ENCODE data around the gene CYP4A22.
"Not testable (repeated sequence)": the region's sequence is repeated elsewhere in the genome, so short reads cannot be mapped to it uniquely, and the experiment has no call there.

Gene CYP4A22

DNA sequence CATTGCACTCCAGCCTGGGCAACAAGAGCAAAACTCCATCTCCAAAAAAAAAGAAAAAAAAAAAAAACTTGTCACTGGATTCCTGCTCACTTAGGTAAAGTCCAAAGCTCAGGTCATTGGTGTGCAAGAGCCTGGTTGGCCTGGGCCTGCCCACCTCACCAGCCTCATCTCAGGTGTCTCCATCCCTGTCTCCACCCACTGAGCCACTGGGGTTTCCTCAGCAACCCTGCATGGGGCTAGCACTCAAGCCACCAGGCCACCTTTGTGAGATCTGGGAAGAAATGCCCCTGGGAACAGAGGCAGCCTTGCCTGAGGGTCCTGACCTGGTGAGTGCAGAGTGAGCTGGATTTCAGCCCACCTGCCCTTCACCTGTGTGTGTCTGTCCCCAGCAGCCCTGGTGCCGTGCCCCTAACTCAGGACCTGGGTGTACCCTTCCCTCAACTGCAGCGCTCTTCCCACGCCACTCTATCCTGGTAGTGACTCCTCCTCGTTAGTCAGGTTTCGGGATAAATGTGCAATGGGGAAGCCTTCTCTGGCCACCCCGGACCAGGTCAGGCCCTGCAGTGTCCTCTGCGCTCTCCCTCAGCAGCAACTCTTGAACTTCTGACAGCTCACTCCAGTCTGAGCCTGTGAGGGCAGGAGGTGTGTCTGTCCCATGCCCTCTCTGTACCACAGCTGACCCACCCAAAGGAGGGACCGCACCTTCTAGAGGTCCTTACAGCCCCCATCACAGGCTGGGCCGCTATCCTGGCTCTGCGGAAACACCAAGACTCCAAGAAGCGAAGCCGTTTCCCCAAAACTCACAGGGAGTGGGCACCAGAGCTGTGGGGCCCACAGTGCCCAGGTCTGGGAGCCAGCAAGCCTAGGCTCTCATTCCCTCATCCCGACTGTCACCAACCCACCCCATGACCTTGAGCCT is 49.3 kb downstream of the CYP4A22 start:
- DNase-seq (ENCODE audit: low spot score), result no peak

DNA sequence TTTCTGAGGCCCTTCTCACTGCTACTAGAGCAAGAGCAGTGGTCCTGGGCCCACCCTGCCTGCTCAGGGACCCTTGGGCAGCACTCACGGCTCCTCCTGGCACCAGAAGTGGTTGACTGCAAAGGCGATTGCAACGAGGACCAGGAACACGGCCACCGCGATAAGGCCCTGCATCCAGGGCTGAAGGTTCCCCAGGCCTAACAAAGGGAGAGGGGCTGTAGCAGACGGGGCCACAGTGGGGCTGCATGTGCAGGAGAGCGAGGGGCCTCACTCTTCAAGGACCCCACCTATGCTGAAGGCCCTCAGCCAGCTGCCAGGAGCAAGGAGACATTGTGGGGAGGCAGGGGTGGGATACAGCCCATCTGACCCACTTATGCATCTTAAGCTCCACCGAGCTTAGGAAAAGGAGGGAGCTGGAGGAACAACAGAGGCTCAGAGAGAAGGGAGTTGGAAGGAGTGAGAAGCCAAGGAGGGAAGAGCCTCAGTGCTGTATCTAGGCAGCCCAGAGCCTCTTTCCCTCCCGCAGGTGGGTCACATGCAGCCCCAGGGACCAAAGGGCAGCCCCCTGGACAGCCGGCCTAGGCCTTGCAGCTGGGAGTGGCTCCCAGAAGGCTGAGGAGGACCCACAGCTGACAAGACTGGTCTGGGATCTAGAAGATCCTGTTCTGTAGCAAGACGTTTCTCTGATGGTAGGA is 50.1 kb downstream of the CYP4A22 start:
- DNase-seq (ENCODE audit: low spot score), result no peak

DNA sequence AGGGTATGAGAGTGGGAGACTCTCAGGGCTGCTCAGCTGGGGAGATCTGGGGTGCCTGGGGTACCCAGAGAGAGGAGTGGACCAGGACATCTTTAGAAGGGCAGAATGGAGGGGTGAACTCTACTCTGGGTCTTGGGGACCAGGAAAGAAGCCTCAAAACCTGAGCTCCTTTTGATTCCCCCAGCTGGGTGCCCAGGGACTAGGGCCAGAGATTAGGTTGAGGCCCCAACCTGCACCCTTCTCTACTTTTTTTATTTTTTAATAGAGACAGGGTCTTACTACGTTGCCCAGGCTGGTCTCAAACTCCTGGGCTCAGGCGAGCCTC is 50.6 kb downstream of the CYP4A22 start:
- no peak for DNase-seq (ENCODE audit: low spot score)

DNA sequence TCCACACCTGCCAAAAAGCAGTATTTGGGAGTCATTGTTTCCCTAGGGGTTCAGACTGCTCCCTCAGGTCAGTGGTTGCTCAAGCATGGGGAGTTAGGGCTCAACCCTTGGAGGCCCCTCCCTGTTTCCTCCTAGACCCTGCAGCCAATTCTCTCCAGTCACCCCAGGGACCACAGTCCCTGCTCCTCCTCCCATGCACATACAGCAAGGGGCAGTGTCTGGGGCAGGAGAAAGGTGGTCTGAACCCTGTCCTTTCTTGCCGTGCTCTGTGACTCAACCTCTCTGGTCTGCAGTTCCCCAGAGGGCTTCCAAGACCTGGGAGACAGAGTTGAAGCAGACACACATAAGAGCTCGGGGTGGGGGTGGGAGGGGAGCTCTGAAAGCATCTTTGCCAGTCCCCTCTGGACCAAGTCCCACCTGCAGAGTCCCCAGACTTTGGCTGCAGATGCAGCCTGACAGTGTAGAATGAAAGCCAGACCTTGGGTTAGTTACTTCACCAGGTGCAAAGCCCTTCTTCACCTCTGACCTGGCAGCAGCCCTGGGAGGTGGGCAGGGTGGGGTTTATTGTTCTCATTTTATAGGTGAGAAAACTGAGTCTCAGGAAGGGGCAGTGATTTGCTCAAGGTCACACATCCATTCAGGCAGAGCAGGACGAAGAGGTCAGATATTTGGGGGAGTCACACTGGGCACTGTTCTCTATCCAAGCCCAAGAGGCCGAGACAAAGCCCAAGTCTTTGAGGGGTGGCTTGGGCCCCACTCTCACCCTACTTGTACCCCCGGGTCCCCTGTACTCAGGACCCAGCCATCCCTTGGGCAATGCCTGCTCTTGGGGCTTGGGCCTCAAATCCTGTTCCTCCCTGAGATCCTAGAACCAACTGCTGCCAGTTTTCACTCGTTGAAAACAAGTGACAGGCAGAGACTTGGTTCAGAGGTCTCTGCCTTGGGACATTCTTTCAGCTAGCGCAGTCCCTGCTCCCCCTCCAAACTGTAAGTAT is 51.8 kb downstream of the CYP4A22 start:
- DNase-seq (ENCODE audit: low spot score), result no peak

DNA sequence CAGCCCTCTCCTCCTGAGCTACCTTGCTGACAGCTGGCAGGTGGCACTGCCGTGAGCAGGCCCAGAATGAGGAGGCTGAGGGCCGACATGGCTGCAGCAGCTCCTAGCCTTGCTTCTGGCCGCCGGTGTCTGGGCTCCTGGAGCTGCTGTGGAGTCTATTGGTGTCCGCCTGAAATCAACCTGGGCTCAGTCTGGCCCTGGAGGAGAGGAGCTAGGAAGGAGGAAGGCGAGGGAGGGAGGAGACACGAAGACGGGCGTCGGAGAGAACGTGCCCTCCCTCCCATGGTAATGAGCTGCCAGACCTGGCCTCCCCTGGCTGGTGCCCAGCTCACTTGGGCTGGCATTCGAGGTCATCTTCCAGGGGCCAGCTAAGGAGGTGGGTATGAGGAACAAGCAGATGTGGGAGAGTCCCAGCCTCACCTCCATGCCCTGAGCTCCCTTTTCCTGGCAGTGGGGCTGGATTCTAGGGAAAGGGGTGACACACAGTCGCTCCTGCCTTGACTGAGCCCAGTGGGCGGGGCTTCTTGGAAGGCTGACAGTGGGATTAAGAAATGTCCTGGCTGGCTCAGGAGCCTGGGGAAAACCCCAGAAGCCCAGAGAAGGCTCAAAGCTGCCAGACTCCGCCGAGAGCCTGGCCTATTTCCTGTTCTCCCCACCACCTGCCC is 52.7 kb downstream of the CYP4A22 start, which contains the start of gene PDZK1IP1:
PDZK1IP1 (minus strand) TSS at position 193 of the 665 bp plus-strand sequence; CDS start at position 89, 104 bp downstream.
- peak; percentile 92 for DNase-seq (ENCODE audit: low spot score)

DNA sequence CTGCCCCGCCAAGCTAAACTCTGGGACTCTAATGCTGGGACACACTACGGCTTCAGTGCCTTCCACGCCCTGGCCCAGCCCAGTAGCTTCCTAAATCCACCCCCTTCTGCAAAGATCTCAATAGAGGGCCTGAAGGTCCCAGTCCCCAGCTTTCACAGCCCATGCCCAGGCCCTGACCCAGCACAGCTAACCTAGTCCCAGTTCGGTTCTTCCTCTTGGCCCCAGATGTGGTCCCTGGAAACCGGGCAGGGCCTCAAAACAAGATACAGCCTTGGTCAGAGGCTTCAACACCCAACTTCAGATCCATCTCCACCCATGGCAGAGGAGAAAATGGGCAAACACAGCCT is 53.2 kb downstream of the CYP4A22 start:
- no peak for DNase-seq (ENCODE audit: low spot score)

DNA sequence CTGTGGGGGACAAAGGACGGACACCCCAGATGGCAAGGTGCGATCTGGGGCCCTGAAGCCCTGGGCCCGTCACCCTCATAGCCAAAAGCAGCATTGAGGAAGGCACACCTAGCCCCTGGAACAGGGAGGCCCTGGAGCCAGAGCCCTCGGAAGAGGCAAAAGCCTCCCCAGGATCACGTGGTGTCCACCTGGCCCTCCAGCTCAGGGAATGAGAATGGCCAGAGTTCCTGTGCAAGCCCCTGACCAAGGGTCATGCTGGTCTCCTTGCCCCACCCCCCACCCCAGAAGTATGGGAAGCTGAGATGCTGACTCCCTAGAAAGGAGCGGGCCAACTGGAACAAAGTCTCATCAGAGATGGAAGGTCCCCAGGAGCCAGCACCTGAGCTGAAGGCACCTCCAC is 53.6 kb downstream of the CYP4A22 start:
- DNase-seq (ENCODE audit: low spot score), result no peak

DNA sequence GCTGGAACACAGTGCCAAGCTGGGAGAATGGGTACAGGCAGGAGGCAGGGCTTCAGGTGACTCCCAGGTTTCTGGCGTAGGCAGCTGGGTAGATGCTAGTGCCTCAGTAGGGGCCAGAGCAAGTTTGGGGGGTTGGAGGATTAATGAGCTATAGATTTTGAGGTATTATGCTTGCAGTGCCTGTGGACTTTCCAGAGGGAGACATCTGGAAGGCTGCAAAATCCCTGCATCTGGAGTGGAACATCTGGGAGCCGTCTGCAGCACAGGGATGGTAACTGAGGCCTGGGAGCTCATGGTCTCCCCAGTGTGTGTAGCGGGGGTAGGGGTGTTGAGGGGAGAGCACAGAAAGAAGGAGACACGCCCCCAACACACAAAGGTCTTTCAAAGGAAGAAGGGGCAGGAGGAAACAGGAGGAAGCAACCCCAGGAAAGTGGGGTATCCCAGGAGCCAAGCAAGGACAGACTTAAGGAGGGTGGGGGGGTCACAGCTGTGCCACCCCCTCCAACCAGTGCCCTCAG is 54.8 kb downstream of the CYP4A22 start:
- no peak for DNase-seq (ENCODE audit: low spot score)

DNA sequence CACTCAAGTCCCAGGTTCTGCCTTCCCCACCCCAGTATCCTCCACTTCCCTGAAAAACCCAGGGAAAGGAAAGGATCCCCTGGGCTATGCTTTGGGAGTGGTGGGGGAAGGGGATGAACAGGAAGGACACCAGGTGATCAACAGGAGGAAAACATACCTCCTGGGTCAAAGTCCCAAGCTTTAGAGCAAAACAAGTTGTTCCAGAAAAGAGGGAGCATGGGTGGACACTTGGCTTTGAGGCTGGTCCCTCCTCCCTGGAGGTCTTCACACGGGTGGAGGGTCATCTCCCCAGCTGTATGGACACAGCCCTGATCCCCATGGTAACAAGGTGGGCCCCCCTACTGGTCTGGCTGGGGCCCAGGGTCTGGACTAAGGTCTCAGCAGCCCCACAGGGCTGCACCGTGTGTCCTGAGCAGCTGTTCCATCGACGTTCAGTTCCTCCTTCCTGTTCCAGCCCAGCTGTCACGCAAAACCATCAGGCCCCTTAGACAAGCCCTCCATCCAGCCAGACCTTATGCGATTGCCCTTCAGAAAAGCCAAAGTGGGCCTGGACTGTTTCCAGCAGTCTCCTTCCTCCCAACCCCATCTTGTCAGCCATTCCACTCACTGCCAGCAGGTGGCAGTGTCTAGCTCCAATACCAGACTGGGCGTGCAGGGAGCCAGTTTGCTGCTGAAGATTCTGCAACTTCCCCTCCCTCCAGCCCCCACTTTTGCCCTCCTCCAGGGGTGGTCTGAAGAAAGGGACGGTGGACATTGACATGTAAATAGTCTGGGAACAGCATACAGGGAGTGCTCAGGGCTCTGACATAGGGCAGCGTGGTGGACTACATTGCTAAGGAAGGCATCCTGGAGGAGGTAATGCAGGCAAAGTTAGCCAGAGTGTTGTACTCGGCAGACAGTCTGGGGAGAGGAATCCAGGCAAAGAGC is 55.5 kb downstream of the CYP4A22 start:
- peak; percentile 88 for DNase-seq (ENCODE audit: low spot score)

DNA sequence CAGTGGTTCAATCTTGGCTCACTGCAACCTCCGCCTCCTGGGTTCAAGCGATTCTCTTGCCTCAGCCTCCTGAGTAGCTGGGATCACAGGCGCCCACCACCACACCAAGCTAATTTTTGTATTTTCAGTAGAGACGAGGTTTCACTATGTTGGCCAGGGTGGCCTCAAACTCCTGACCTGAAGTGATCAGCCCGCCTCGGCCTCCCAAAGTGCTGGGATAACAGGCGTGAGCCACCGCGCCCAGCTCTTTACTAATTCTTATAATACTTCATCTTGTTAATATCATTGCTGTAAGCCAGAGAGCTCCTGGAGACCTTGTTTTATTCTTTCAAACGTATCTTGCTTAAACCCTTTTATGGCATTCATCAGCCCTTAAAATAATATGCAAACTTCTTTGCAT is 56.3 kb downstream of the CYP4A22 start:
- not testable (repeated sequence) for DNase-seq (ENCODE audit: low spot score)

DNA sequence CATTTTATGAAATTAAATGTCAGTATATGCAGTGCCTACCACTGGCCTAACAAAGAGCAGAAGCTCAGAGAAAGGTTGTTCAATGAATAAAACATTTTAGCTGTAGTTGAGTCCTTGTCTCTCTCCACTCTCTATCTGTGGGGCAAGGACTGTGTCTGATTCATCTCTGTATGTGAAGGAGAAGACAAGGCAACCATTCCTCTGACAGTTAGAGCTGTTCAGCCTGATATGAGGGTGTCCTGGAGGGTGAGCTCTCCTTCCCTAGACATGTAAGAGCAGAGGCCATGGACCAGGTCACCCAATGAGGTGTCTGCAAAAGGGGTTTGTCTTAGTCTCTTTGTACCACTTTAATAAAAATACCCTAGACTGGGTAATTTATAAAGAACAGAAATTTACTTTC is 57.1 kb downstream of the CYP4A22 start:
- no peak for DNase-seq (ENCODE audit: low spot score)

DNA sequence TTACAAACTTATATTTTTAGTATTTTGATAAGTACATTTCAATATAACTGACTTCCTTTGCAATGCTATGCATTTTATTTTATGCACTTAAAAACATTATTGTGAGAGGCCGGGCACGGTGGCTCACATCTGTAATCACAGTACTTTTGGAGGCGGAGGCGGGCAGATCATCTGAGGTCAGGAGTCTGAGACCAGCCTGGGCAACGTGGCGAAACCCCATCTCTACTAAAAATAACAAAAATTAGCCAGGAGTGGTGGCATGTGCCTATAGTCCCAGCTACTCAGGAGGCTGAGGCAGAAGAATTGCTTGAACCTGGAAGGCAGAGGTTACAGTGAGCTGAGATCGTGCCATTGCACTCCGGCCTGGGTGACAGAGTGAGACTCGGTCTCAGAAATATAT is 58.7 kb downstream of the CYP4A22 start:
- not testable (repeated sequence) for DNase-seq (ENCODE audit: low spot score)

DNA sequence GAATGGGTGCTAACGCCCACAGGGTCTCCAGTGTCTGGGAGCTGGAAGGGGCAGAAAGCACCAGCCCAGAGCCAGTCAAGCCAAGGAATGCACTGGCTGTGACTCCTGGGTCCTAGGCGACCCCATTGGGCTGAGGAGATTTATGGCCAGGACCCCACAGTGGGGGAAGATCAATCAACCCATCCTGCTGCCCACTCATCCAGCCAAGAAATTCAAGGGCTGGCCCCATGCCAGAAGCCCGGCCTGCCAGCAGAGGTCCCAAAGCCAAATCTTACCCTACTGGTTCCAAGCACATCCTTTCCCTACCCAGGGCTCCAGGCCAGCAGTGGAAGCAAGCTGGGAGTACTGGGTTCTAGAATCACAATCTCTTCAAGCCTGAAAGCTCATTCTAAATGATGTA is 59.4 kb downstream of the CYP4A22 start:
- DNase-seq (ENCODE audit: low spot score), result no peak

DNA sequence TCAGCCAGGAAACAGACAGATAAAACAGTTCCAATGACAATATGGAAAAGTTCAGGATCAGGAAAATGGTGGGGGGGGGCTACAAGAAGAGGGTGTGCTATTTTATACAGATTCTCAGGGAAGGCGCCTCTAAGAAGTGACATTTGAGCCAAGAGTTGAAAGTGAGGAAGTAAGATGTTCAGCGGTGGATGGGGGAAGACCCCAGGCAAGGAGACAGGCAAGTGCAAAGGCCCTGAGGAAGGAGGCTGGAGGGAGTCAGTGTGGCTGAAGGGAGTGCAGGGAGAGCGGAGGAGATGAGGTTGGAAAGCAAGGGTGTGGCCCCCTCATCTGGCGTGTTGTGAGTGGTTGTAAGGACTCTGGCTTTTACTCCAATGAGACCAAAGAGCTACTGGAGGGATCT is 61.0 kb downstream of the CYP4A22 start:
- no peak for DNase-seq (ENCODE audit: low spot score)
